Measurements from ENCODE around the gene SRGAP3. TPM values are rescaled to one million over a fixed set of nuclear protein-coding genes. Genes with fewer than 3 reads are reported as not detected.

The SRGAP3 gene
- total and polyA plus RNA-seq, 2 donors (not counting 1 experiment from before 2014, with no cell fraction given): 1.4 to 1.5 TPM

- H3K36me3 ChIP-seq (replicated peaks in 1 of 2; ENCODE audit: control extremely low read depth in 1 of 2, control insufficient read depth in 1 of 2, extremely low read depth in 1 of 2, insufficient read depth in 2 of 2, low read length in 1 of 2): peaks cover 0 to under 1% of the 10 kb centered on the region in 2 experiments
- Mint-ChIP-seq H3K4me3 (peak within 1 kb of the TSS; percentile 89), H3K4me1 (peaks cover 34% of the 10 kb centered on the region), H3K9me3 (ENCODE audit: insufficient read depth) (no peaks in the 10 kb centered on the region), H3K27ac (peak within 1 kb of the TSS; percentile 94), H3K27me3 (peaks cover 7% of the 10 kb centered on the region)
- TF ChIP-seq EZH2 (IDR thresholded peaks at IDR 0.05; ENCODE audit: borderline replicate concordance, insufficient read depth, low read depth, low read length, poor library complexity, severe bottlenecking): no peak
- peak within 1 kb of the TSS; percentile 73 for H3K9ac ChIP-seq (ENCODE audit: low read length)
- intact Hi-C loops (cut with micrococcal nuclease): loop anchor here (1.0 kb wide), 3 partner anchors 286 to 768 kb away; partner anchors contain the start of genes BRPF1, SETD5 and SRGAP3
- ChIA-PET POLR2A (no interaction called here), CTCF (interaction anchor here (1.5 to 2.0 kb wide), 2 partner anchors 8 to 11 kb away, joined by 3 to 5 read pairs; no protein-coding TSS in a partner anchor)
- ATAC-seq (ENCODE audit: low read depth) (peak; percentile 97), DNase-seq (peak; percentile 95)
- H3K9me3 ChIP-seq (ENCODE audit: control extremely low read depth in 1 of 3, control insufficient read depth in 2 of 3, insufficient read depth in 1 of 3, low read length in 2 of 3): no peaks in the 10 kb centered on the region
- peaks cover 27% of the 10 kb centered on the region for H3K79me2 ChIP-seq (ENCODE audit: control insufficient read depth, insufficient read depth, low read length)
- H3K4me3 ChIP-seq (ENCODE audit: control extremely low read depth in 1 of 5, extremely low read depth in 1 of 5, insufficient read depth in 1 of 5, low read depth in 2 of 5, low read length in 4 of 5): peak within 1 kb of the TSS; percentile 79 to 93 (median 85)
- peak within 1 kb of the TSS; percentile 81 to 93 for H3K27ac ChIP-seq (ENCODE audit: low read length in 2 of 2)
- H3K4me1 ChIP-seq (ENCODE audit: control insufficient read depth in 2 of 2, insufficient read depth in 2 of 2, low read length in 2 of 2): peaks cover 18 to 25% of the 10 kb centered on the region in 2 donors
- peak within 1 kb of the TSS; percentile 70 for H3K4me2 ChIP-seq (replicated peaks; ENCODE audit: low read depth, low read length, poor library complexity, severe bottlenecking)
- H3K27me3 ChIP-seq (replicated peaks in 1 of 4; ENCODE audit: control extremely low read depth in 1 of 4, control insufficient read depth in 3 of 4, insufficient read depth in 4 of 4, low read length in 3 of 4): peaks cover 0 to 3% (median 0%) of the 10 kb centered on the region in 4 experiments
- H2AFZ ChIP-seq (ENCODE audit: insufficient read depth, low read depth, low read length, poor library complexity, severe bottlenecking): peak within 1 kb of the TSS; percentile 96
- no peaks in the 10 kb centered on the region for H4K20me1 ChIP-seq (ENCODE audit: control insufficient read depth, insufficient read depth, low read length, poor library complexity, severe bottlenecking)
- under 1% methylated on average over 21 of the region's 45 CpGs for WGBS (ENCODE audit: insufficient coverage)
Observed at GRCh38 chr3:8963137-8963853, 286.2 kb downstream of the SRGAP3 start, which contains the start of gene RAD18. RAD18 (minus strand) TSS chr3:8963472; CDS start chr3:8963385, 87 bp downstream.

DNA sequence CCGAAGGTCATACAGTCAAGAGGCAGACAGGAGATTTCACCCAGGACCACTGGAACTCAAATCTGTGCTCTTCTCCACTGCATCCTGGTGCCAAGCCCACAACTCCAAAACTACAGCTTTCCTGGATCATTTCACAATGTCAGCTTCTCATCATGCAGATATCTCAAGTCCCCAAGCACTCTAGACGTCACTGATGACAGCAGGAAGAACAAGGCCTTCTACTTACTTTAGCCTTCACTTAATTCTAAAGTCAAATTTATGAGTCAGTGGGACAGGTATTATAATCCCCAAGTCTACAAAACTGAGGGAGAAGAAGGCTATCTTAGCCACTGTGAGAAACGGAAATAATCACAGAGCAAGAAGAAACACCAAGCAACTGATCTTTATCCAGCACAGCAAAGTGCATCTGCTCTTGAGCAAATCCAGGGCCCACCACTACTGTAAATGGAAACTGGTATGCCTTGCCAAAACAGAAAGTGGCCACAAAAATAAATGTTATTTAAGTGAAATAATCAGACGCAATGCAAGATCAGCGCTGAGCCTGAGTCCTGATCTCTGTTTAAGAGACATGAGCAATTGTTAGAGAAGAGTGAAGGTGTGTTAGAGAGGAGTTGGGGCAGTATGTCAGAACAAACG is 287.1 kb downstream of the SRGAP3 start:
- Histone ChIP-seq H3K27ac (ENCODE audit: low read length in 2 of 2) (peak overlapping the region in 1 of 2 donors; percentile 93), H3K27me3 (replicated peaks in 1 of 4; ENCODE audit: control extremely low read depth in 1 of 4, control insufficient read depth in 3 of 4, insufficient read depth in 4 of 4, low read length in 3 of 4) (no peaks in the 10 kb centered on the region), H3K9me3 (ENCODE audit: control extremely low read depth in 1 of 3, control insufficient read depth in 2 of 3, insufficient read depth in 1 of 3, low read length in 2 of 3) (no peaks in the 10 kb centered on the region), H4K20me1 (ENCODE audit: control insufficient read depth, insufficient read depth, low read length, poor library complexity, severe bottlenecking) (no peaks in the 10 kb centered on the region), H3K4me1 (ENCODE audit: control insufficient read depth in 2 of 2, insufficient read depth in 2 of 2, low read length in 2 of 2) (peaks cover 18 to 25% of the 10 kb centered on the region in 2 donors), H3K4me2 (replicated peaks; ENCODE audit: low read depth, low read length, poor library complexity, severe bottlenecking) (peak overlapping the region; percentile 70), H3K4me3 (ENCODE audit: control extremely low read depth in 1 of 5, extremely low read depth in 1 of 5, insufficient read depth in 1 of 5, low read depth in 2 of 5, low read length in 4 of 5) (peak overlapping the region; percentile 79 to 93 (median 85)), H2AFZ (ENCODE audit: insufficient read depth, low read depth, low read length, poor library complexity, severe bottlenecking) (no peak overlapping the region), H3K9ac (ENCODE audit: low read length) (peak overlapping the region; percentile 73), H3K79me2 (ENCODE audit: control insufficient read depth, insufficient read depth, low read length) (peaks cover 27% of the 10 kb centered on the region), H3K36me3 (replicated peaks in 1 of 2; ENCODE audit: control extremely low read depth in 1 of 2, control insufficient read depth in 1 of 2, extremely low read depth in 1 of 2, insufficient read depth in 2 of 2, low read length in 1 of 2) (peaks cover 0 to 5% of the 10 kb centered on the region in 2 experiments)
- peaks cover 4% of the 10 kb centered on the region for H3K27me3 Mint-ChIP-seq
- H3K4me3 Mint-ChIP-seq: peak overlapping the region; percentile 89
- POLR2A ChIA-PET: no interaction called here
- intact Hi-C loops (cut with micrococcal nuclease): no loop called here
- peaks cover 34% of the 10 kb centered on the region for H3K4me1 Mint-ChIP-seq
- no peak for TF ChIP-seq EZH2 (IDR thresholded peaks at IDR 0.05; ENCODE audit: borderline replicate concordance, insufficient read depth, low read depth, low read length, poor library complexity, severe bottlenecking)
- no peak for TF ChIP-seq CTCF (IDR thresholded peaks at IDR 0.05)
- WGBS (ENCODE audit: insufficient coverage): 40% methylated on average over 5 of the region's 6 CpGs
- no peaks in the 10 kb centered on the region for H3K9me3 Mint-ChIP-seq (ENCODE audit: insufficient read depth)
- H3K27ac Mint-ChIP-seq: peak overlapping the region; percentile 94
- DNase-seq (no peak), ATAC-seq (ENCODE audit: low read depth) (no peak)
- CTCF ChIA-PET: interaction anchor here (2.0 kb wide), 1 partner anchor 7 kb away, joined by 5 read pairs; no protein-coding TSS in a partner anchor

All from B cell (primary cell).